Uterus (tissue), 2 donors: Measurements from ENCODE around the gene RBM12.

ENCODE experiments used
- CTCF ChIP-seq, 4 experiments: fragments of 200-600 bp in 2 of 4; fragments of 450-650 bp in 2 of 4; sonication (generic) in 2 of 4; IDR thresholded peaks; one replicate each; pipeline ENCODE4 v1.5.1; 2016 to 2019; ENCODE audit warnings: antibody characterized with exemption in 4 of 4, mild to moderate bottlenecking in 2 of 4, moderate library complexity in 1 of 4
- POLR2A ChIP-seq, 2 donors: fragments of 450-650 bp; IDR thresholded peaks; one replicate each; pipeline ENCODE4 v1.6.1; 2016; ENCODE audit warnings: antibody characterized with exemption in 2 of 2, mild to moderate bottlenecking in 1 of 2, moderate library complexity in 1 of 2

- TF ChIP-seq CTCF (IDR thresholded peaks at IDR 0.05), result no peak
- no peak for TF ChIP-seq POLR2A (IDR thresholded peaks at IDR 0.05)
Measured at GRCh38 chr20:35632539-35633115, 32.1 kb downstream of the RBM12 start.
